ENCODE results near the gene KCNAB1.
A peak's percentile ranks its signal among the peaks of the same experiment; 100 is the strongest.

The KCNAB1 gene

GRCh38 chr3:156493887-156494286 is 373.5 kb downstream of the KCNAB1 start (continued):
- TF ChIP-seq, protein P1, sequence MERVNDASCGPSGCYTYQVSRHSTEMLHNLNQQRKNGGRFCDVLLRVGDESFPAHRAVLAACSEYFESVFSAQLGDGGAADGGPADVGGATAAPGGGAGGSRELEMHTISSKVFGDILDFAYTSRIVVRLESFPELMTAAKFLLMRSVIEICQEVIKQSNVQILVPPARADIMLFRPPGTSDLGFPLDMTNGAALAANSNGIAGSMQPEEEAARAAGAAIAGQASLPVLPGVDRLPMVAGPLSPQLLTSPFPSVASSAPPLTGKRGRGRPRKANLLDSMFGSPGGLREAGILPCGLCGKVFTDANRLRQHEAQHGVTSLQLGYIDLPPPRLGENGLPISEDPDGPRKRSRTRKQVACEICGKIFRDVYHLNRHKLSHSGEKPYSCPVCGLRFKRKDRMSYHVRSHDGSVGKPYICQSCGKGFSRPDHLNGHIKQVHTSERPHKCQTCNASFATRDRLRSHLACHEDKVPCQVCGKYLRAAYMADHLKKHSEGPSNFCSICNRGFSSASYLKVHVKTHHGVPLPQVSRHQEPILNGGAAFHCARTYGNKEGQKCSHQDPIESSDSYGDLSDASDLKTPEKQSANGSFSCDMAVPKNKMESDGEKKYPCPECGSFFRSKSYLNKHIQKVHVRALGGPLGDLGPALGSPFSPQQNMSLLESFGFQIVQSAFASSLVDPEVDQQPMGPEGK (CRISPR knock-in tag; IDR thresholded peaks at IDR 0.05; ENCODE audit: borderline replicate concordance) = no peak
- TF ChIP-seq ZC3H10 (CRISPR knock-in tag; IDR thresholded peaks at IDR 0.05) (no peak), TOX (CRISPR knock-in tag; IDR thresholded peaks at IDR 0.05; ENCODE audit: borderline replicate concordance) (no peak), CSDC2 (CRISPR knock-in tag; IDR thresholded peaks at IDR 0.05) (no peak), ARNTL (CRISPR knock-in tag; IDR thresholded peaks at IDR 0.05; ENCODE audit: borderline replicate concordance, low read depth) (no peak), RARB (CRISPR knock-in tag; IDR thresholded peaks at IDR 0.05) (no peak), ZNF8 (CRISPR knock-in tag; IDR thresholded peaks at IDR 0.05) (no peak), ZFP30 (CRISPR knock-in tag; IDR thresholded peaks at IDR 0.05) (no peak), TSHZ2 (CRISPR knock-in tag; IDR thresholded peaks at IDR 0.05) (no peak), ISL1 (CRISPR knock-in tag; IDR thresholded peaks at IDR 0.05) (no peak), GLIS3 (CRISPR knock-in tag; IDR thresholded peaks at IDR 0.05) (no peak), SNAI2 (CRISPR knock-in tag; IDR thresholded peaks at IDR 0.05) (no peak)

DNA sequence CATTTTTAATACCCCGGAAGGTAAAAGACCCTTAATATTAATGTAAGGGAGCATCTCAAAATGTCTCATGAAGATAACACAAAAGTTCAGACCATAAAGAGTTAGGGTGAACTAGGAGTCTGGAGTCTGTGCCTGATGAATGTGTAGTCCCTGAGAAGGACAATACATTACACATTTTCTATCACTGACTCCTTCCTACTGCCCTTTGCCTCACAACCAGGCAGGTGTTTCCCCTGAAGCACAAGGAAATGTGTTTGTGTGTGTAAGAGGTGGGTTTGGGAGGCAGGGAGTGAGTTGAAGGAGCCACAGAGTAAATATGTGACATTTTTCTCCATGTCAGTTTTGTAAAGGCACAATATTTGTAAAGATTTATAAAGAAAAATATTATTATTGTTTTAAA is 375.4 kb downstream of the KCNAB1 start:
- ATAC-seq = no peak
- TF ChIP-seq TOX (CRISPR knock-in tag; IDR thresholded peaks at IDR 0.05; ENCODE audit: borderline replicate concordance) (no peak), SNAI2 (CRISPR knock-in tag; IDR thresholded peaks at IDR 0.05) (no peak), ISL1 (CRISPR knock-in tag; IDR thresholded peaks at IDR 0.05) (no peak)

- no peak for TF ChIP-seq PPARA (CRISPR knock-in tag; IDR thresholded peaks at IDR 0.05; ENCODE audit: borderline replicate concordance)
- TF ChIP-seq ISL1 (CRISPR knock-in tag; IDR thresholded peaks at IDR 0.05) = peak; percentile 83
- ATAC-seq = peak; percentile 46
Measured at GRCh38 chr3:156497326-156497725, 376.9 kb downstream of the KCNAB1 start.

GRCh38 chr3:156498307-156498706 is 377.9 kb downstream of the KCNAB1 start:
- TF ChIP-seq ZNF70 (CRISPR knock-in tag; IDR thresholded peaks at IDR 0.05) (no peak), ESRRG (CRISPR knock-in tag; IDR thresholded peaks at IDR 0.05) (no peak), ARNTL (CRISPR knock-in tag; IDR thresholded peaks at IDR 0.05; ENCODE audit: borderline replicate concordance, low read depth) (no peak)
- ATAC-seq = no peak

DNA sequence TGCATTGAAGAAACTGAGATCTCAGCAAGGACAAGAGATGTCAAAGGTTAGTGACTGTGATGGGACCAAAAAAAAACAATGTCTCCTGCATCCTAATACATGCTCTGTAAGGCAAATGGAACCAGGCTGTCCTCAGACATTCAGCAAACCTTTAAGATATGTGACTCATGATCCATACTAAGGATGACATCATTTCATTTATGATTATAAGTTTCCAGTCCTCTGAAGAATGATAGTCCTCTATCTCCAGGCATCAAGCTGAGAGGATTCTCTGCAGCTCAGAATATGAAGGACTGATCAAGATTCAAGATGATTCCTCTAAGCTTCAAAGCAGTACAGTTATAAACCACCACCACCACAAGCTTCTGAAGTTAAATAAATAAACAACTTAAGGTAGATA is 386.9 kb downstream of the KCNAB1 start:
- peak; percentile 17; the same call in 1 of the 3 replicates for ATAC-seq
- TF ChIP-seq BACH2 (CRISPR knock-in tag; IDR thresholded peaks at IDR 0.05; ENCODE audit: borderline replicate concordance) (no peak), TCF4 (CRISPR knock-in tag; IDR thresholded peaks at IDR 0.05; ENCODE audit: borderline replicate concordance) (no peak), ZNF70 (CRISPR knock-in tag; IDR thresholded peaks at IDR 0.05) (no peak), ZFP3 (CRISPR knock-in tag; IDR thresholded peaks at IDR 0.05) (no peak), TOX (CRISPR knock-in tag; IDR thresholded peaks at IDR 0.05; ENCODE audit: borderline replicate concordance) (no peak), CSRNP3 (CRISPR knock-in tag; IDR thresholded peaks at IDR 0.05) (no peak), SNAI2 (CRISPR knock-in tag; IDR thresholded peaks at IDR 0.05) (no peak), ESRRG (CRISPR knock-in tag; IDR thresholded peaks at IDR 0.05) (no peak), ZFP30 (CRISPR knock-in tag; IDR thresholded peaks at IDR 0.05) (no peak)
- TF ChIP-seq, protein P1 (CRISPR knock-in tag; IDR thresholded peaks at IDR 0.05; ENCODE audit: borderline replicate concordance) = no peak
- TF ChIP-seq, protein P2, sequence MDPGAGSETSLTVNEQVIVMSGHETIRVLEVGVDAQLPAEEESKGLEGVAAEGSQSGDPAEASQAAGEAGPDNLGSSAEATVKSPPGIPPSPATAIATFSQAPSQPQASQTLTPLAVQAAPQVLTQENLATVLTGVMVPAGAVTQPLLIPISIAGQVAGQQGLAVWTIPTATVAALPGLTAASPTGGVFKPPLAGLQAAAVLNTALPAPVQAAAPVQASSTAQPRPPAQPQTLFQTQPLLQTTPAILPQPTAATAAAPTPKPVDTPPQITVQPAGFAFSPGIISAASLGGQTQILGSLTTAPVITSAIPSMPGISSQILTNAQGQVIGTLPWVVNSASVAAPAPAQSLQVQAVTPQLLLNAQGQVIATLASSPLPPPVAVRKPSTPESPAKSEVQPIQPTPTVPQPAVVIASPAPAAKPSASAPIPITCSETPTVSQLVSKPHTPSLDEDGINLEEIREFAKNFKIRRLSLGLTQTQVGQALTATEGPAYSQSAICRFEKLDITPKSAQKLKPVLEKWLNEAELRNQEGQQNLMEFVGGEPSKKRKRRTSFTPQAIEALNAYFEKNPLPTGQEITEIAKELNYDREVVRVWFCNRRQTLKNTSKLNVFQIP (CRISPR knock-in tag; IDR thresholded peaks at IDR 0.05; ENCODE audit: borderline replicate concordance, low read depth) = no peak
- TF ChIP-seq, protein P3, sequence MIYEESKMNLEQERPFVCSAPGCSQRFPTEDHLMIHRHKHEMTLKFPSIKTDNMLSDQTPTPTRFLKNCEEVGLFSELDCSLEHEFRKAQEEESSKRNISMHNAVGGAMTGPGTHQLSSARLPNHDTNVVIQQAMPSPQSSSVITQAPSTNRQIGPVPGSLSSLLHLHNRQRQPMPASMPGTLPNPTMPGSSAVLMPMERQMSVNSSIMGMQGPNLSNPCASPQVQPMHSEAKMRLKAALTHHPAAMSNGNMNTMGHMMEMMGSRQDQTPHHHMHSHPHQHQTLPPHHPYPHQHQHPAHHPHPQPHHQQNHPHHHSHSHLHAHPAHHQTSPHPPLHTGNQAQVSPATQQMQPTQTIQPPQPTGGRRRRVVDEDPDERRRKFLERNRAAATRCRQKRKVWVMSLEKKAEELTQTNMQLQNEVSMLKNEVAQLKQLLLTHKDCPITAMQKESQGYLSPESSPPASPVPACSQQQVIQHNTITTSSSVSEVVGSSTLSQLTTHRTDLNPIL (CRISPR knock-in tag; IDR thresholded peaks at IDR 0.05; ENCODE audit: low read depth) = no peak
